ENCODE results near the gene METTL9. TPM values are rescaled to one million over a fixed set of nuclear protein-coding genes. Genes with fewer than 3 reads are reported as not detected.

The METTL9 gene
- total and polyA plus RNA-seq, 9 of the 15 experiments (the other 6 are each of a cell fraction or from before 2014, with no cell fraction given), result 12.2 to 107 (median 79.1) TPM

DNA sequence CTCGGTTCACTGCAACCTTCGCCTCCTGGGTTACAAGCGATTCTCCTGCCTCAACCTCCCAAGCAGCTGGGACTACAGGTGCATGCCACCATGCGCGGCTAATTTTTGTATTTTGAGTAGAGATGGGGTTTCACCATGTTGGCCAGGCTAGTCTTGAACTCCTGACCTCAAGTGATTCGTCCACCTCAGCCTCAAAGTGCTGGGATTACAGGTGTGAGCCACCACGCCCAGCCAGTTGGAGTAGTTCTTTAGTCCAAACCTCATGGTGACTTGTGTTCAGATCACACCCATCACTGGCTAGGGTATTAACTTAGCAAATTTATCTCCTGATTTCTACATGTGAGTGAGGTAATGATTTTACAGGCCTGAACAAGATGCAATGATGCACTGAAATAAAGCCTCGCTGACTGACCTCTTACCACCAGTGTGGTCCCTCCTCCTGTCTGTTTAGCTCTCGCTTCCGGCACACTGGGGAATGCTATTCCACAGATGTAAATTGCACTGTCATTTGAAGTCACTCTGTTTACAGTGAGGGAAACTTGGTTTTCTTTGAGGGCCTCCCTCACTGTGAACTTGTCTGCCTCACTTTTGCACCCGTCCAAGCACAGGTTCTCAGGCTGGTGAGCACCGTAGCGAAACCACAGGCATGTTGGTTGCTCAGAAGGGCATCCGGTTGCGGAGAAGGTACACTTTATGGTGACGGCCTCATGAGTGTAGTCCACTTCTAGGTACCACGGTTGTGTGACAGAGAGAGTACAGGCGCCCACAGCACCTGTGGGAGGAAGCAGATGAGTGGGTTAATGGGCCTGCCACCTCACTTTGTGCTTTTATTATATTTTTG is 47.6 kb downstream of the METTL9 start (continued):
- TF ChIP-seq MGA (IDR thresholded peaks at IDR 0.05) (no peak), POLR2AphosphoS2 (IDR thresholded peaks at IDR 0.05; ENCODE audit: low read length) (no peak), ZFP1 (CRISPR knock-in tag; IDR thresholded peaks at IDR 0.05) (no peak), GABPB2 (CRISPR knock-in tag; conservative IDR thresholded peaks at IDR 0.05) (no peak)

Measured in K562 (cell line).